ENCODE measurements around the gene SETD3.

The SETD3 gene

DNA sequence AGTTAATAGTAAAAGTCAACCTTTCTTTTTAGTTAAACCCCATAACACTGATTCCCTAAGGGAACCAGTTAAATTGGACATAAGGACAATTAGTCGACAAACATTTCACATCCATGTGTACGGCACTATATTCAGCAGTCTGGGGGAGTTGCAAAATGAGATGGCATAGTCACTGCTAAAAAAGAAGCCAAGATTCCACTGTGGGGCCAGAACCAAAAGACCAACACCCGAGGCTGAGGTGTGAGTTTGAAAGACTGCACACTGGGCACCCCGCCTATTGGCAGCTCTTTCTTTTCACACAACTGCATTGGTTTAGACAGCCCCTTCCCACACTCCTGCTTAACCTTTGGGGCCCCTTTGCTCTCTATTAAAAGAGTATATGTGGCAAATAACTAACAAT lies 16.7 kb downstream of the SETD3 start:
- Histone ChIP-seq H3K4me3 (ENCODE audit: low read depth in 1 of 2, low read length in 2 of 2) (no peak overlapping the region), H3K27me3 (ENCODE audit: control insufficient read depth in 1 of 2, insufficient read depth in 2 of 2, low read length in 2 of 2) (no peaks in the 10 kb centered on the region), H3K9ac (ENCODE audit: low read length) (no peak overlapping the region), H3K36me3 (ENCODE audit: insufficient read depth, low read length) (peaks cover 61% of the 10 kb centered on the region), H3K9me3 (ENCODE audit: low read length) (no peaks in the 10 kb centered on the region), H3K27ac (ENCODE audit: low read depth, low read length) (no peak overlapping the region), H3K4me1 (ENCODE audit: insufficient read depth, low read length) (peaks cover 12% of the 10 kb centered on the region)

DNA sequence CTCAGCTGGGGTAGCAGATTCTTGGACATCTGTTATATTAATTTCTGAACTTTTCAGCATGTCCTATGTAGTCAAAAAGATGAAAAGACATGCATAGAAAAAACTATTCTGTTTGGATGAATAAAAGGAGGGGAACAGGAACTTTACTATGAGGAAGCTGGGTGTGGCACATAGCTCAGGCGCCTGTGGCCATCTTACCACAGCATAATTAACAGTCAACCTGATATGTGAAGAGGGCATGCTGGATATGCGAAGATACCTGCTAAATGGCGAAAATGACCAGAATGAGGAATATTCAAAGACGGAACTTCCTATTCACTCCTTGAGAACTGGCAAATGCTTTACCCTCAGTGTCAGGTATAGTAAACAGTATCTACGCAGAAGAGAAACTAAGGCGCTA lies 18.4 kb downstream of the SETD3 start:
- Histone ChIP-seq H3K27me3 (ENCODE audit: control insufficient read depth in 1 of 2, insufficient read depth in 2 of 2, low read length in 2 of 2) (no peaks in the 10 kb centered on the region), H3K36me3 (ENCODE audit: insufficient read depth, low read length) (peaks cover 65% of the 10 kb centered on the region), H3K9ac (ENCODE audit: low read length) (no peak overlapping the region), H3K4me1 (ENCODE audit: insufficient read depth, low read length) (peaks cover 5% of the 10 kb centered on the region), H3K9me3 (ENCODE audit: low read length) (no peaks in the 10 kb centered on the region), H3K4me3 (ENCODE audit: low read depth in 1 of 2, low read length in 2 of 2) (no peak overlapping the region), H3K27ac (ENCODE audit: low read depth, low read length) (no peak overlapping the region)

DNA sequence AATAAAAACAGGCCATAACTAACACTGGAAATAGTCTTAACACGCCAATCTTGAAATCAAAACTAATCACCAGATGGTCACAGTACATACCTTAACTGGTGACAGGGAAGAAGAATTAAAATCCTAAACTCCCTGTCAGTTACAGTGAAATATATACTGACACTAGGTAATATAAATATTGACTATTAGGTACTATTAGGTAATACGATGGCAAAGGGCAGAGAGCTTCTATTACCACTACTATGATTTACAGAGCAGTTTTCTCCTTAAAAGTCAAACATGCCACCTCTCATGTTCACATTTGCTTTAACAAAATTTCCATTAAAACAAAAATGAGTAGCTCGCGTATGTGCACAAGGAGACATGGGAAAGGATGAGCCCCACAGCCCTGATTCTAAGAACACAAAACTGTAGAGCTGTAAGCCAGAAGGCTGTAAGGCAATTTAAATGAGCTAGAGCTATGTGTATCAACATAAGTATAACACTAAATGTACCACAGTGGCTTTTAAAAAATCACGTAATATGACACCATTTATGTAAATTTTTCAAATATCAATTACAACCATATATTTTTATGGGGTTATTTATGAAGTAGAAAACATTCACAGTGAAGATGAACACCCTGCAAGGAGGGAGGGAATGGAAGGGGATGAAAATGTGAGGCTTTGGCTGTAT lies 19.1 kb downstream of the SETD3 start:
- H3K27me3 ChIP-seq (ENCODE audit: control insufficient read depth in 1 of 2, insufficient read depth in 2 of 2, low read length in 2 of 2) = no peaks in the 10 kb centered on the region
- H3K36me3 ChIP-seq (ENCODE audit: insufficient read depth, low read length) = peaks cover 72% of the 10 kb centered on the region
- no peak overlapping the region for H3K27ac ChIP-seq (ENCODE audit: low read depth, low read length)
- H3K4me3 ChIP-seq (ENCODE audit: low read depth in 1 of 2, low read length in 2 of 2) = no peak overlapping the region
- no peak overlapping the region for H3K9ac ChIP-seq (ENCODE audit: low read length)
- H3K4me1 ChIP-seq (ENCODE audit: insufficient read depth, low read length) = no peaks in the 10 kb centered on the region
- no peaks in the 10 kb centered on the region for H3K9me3 ChIP-seq (ENCODE audit: low read length)

DNA sequence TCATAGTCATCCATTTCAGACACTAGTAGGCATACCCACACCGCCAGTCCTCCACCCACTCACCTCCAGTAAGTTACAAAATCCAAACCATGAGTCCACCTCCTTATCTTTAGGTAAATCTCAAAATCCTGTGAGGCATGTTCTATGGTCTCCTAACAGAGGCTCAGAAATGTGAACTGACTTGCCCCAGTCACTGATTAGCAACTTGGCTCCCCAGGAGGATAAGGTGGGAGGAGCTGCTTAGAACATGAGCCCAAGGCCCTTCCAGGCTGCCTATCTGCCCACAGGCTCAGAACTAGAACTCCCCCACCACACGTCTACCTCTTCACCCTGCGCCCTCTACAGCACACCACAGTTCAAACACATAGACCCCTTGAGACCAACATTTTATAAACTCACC lies 19.9 kb downstream of the SETD3 start:
- peaks cover 79% of the 10 kb centered on the region for H3K36me3 ChIP-seq (ENCODE audit: insufficient read depth, low read length)
- H3K9me3 ChIP-seq (ENCODE audit: low read length) = no peaks in the 10 kb centered on the region
- H3K27ac ChIP-seq (ENCODE audit: low read depth, low read length) = no peak overlapping the region
- H3K4me3 ChIP-seq (ENCODE audit: low read depth in 1 of 2, low read length in 2 of 2) = no peak overlapping the region
- H3K27me3 ChIP-seq (ENCODE audit: control insufficient read depth in 1 of 2, insufficient read depth in 2 of 2, low read length in 2 of 2) = no peaks in the 10 kb centered on the region
- no peaks in the 10 kb centered on the region for H3K4me1 ChIP-seq (ENCODE audit: insufficient read depth, low read length)
- no peak overlapping the region for H3K9ac ChIP-seq (ENCODE audit: low read length)

DNA sequence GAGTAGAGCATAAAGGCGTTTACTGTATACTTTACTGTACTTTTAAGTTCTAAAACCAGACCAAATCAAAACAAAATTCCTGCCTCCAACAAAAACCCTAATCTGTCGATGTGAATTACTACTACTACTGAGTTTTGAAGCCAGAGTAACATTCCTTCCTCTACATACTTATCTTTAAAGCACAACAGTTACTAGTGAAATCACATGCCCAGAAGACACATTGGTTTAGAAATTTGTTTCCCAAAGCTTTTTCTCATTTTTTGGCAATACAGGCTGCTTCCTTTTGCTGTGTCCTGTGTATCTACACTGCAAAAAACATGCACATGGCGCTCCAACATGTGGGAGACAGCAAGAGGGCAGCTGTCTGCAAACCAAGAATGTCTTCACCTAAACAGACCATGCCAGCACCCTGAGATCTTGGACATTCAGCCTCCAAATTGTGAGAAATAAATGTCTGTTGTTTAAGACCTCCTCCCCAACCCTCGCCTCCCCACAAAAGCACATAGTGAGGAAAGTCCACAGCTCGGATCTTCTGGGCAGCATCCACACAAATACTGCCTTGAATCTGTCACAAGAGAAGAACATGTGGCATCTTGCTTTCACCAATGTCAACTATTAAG lies 21.1 kb downstream of the SETD3 start:
- Histone ChIP-seq H3K4me1 (ENCODE audit: insufficient read depth, low read length) (no peaks in the 10 kb centered on the region), H3K27ac (ENCODE audit: low read depth, low read length) (no peak overlapping the region), H3K27me3 (ENCODE audit: control insufficient read depth in 1 of 2, insufficient read depth in 2 of 2, low read length in 2 of 2) (no peaks in the 10 kb centered on the region), H3K9me3 (ENCODE audit: low read length) (no peaks in the 10 kb centered on the region), H3K4me3 (ENCODE audit: low read depth in 1 of 2, low read length in 2 of 2) (no peak overlapping the region), H3K36me3 (ENCODE audit: insufficient read depth, low read length) (peaks cover 78% of the 10 kb centered on the region), H3K9ac (ENCODE audit: low read length) (no peak overlapping the region)

DNA sequence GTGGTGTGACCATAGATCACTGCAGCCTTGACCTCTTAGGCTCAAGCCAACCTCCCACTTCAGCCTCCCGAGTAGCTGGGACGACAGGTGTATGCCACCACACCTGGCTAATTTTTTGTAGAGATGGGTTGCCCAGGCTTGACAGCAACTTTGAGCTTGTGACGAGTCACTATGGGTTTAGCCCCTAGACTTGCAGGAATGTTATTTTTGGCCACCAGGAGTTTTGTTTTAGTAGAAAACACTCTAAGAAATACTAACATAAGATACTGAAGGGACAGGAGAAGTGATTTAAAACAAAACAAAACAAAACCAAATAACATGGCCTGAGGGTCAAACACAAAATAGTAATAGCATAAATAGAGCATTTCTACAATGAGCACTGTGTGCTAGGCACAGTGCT lies 26.4 kb downstream of the SETD3 start:
- Histone ChIP-seq H3K36me3 (ENCODE audit: insufficient read depth, low read length) (peaks cover 34% of the 10 kb centered on the region), H3K4me1 (ENCODE audit: insufficient read depth, low read length) (no peaks in the 10 kb centered on the region)

DNA sequence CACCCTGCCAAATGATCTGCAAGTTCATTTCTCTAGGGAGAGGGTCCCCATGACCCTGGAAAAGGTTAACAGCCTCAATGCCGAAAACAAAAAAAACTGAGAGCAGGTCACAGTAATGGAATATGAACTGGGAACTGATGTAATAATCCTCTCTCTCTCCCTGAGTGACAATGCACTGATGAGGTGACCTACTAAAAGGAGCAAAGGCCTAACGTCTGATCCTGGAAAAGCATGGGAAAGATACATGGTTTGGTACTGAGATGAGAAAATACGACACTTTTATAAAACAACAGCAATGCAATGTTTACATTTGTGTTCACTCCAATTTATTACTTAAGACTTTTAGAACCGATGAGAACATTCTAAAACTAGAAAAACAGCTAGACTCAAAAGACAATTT lies 27.7 kb downstream of the SETD3 start:
- no peaks in the 10 kb centered on the region for H3K9me3 ChIP-seq (ENCODE audit: low read length)
- H3K27ac ChIP-seq (ENCODE audit: low read depth, low read length) = no peak overlapping the region
- H3K4me1 ChIP-seq (ENCODE audit: insufficient read depth, low read length) = no peaks in the 10 kb centered on the region
- peaks cover 40% of the 10 kb centered on the region for H3K36me3 ChIP-seq (ENCODE audit: insufficient read depth, low read length)
- no peaks in the 10 kb centered on the region for H3K27me3 ChIP-seq (ENCODE audit: control insufficient read depth in 1 of 2, insufficient read depth in 2 of 2, low read length in 2 of 2)
- no peak overlapping the region for H3K9ac ChIP-seq (ENCODE audit: low read length)
- no peak overlapping the region for H3K4me3 ChIP-seq (ENCODE audit: low read depth in 1 of 2, low read length in 2 of 2)

More for the DNA sequence above, 26.4 kb downstream of the SETD3 start:
- Histone ChIP-seq H3K9me3 (ENCODE audit: low read length) (no peaks in the 10 kb centered on the region), H3K4me3 (ENCODE audit: low read depth in 1 of 2, low read length in 2 of 2) (no peak overlapping the region), H3K9ac (ENCODE audit: low read length) (no peak overlapping the region), H3K27ac (ENCODE audit: low read depth, low read length) (no peak overlapping the region), H3K27me3 (ENCODE audit: control insufficient read depth in 1 of 2, insufficient read depth in 2 of 2, low read length in 2 of 2) (no peaks in the 10 kb centered on the region)

DNA sequence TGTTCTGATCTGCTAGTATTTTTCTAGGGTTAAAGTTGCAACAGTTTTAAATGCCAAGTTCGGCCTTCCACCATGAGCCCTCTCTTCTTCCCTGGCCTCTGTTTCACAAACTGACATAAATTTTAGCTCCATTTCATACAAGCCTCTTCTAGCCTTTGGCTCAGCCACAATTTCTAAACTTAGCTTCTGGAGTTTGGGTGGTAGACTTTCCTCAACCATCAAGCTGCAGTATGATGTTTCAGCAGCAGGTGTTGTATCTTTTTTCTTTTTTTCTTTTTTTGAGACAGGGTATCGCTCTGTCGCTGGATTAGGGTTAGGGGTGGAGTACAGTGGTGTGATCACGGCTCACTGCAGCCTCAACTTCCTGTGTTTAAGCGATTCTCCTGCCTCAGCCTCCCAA lies 29.4 kb downstream of the SETD3 start:
- no peaks in the 10 kb centered on the region for H3K27me3 ChIP-seq (ENCODE audit: control insufficient read depth in 1 of 2, insufficient read depth in 2 of 2, low read length in 2 of 2)
- H3K36me3 ChIP-seq (ENCODE audit: insufficient read depth, low read length) = peaks cover 35% of the 10 kb centered on the region
- H3K4me1 ChIP-seq (ENCODE audit: insufficient read depth, low read length) = no peaks in the 10 kb centered on the region
- H3K4me3 ChIP-seq (ENCODE audit: low read depth in 1 of 2, low read length in 2 of 2) = no peak overlapping the region
- no peak overlapping the region for H3K9ac ChIP-seq (ENCODE audit: low read length)
- H3K9me3 ChIP-seq (ENCODE audit: low read length) = no peaks in the 10 kb centered on the region
- H3K27ac ChIP-seq (ENCODE audit: low read depth, low read length) = no peak overlapping the region

DNA sequence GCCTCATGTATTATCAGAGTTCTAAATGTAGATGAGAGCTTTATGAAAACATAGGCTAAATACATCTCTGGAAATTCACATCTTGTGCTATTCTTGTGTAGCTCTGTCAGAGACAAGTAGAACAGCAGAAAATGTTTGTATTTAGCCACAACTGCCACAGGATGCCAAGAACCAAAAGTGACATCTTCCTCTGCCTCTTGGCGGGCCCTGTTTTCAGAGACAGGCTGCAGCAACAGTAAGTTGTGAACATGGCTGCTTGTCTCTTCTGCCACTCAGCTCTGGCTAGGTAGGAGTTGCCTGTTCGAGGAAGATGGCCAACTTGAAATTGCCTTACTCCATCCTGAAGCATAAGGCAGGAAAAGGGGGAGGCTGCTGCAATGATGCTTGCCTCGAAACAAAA lies 30.4 kb downstream of the SETD3 start:
- no peaks in the 10 kb centered on the region for H3K4me1 ChIP-seq (ENCODE audit: insufficient read depth, low read length)
- H3K27me3 ChIP-seq (ENCODE audit: control insufficient read depth in 1 of 2, insufficient read depth in 2 of 2, low read length in 2 of 2) = no peaks in the 10 kb centered on the region
- no peak overlapping the region for H3K4me3 ChIP-seq (ENCODE audit: low read depth in 1 of 2, low read length in 2 of 2)
- no peaks in the 10 kb centered on the region for H3K9me3 ChIP-seq (ENCODE audit: low read length)
- H3K9ac ChIP-seq (ENCODE audit: low read length) = no peak overlapping the region
- no peak overlapping the region for H3K27ac ChIP-seq (ENCODE audit: low read depth, low read length)
- peaks cover 29% of the 10 kb centered on the region for H3K36me3 ChIP-seq (ENCODE audit: insufficient read depth, low read length)

DNA sequence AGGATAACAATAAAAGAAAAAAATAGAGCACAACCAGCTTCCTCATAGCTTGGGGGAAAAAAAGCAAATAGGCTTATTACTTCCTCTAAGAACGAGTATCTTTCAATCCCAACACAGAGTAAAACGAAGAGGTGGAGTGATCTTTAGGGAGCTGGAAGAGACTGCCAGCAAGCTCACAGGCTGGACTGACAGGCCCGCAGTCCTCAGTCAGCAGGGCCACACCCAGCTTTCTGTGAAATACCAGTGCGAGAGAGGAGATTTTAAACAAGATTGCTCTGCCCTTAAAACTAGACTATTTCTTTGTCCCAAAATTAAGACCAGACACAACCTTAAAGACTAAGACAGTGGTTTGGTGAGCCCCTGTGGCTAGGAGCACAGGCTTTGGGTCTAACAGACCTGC lies 32.9 kb downstream of the SETD3 start:
- Histone ChIP-seq H3K27me3 (ENCODE audit: control insufficient read depth in 1 of 2, insufficient read depth in 2 of 2, low read length in 2 of 2) (no peaks in the 10 kb centered on the region), H3K4me3 (ENCODE audit: low read depth in 1 of 2, low read length in 2 of 2) (no peak overlapping the region), H3K27ac (ENCODE audit: low read depth, low read length) (no peak overlapping the region), H3K4me1 (ENCODE audit: insufficient read depth, low read length) (no peaks in the 10 kb centered on the region), H3K9ac (ENCODE audit: low read length) (no peak overlapping the region), H3K9me3 (ENCODE audit: low read length) (no peaks in the 10 kb centered on the region), H3K36me3 (ENCODE audit: insufficient read depth, low read length) (peaks cover 21% of the 10 kb centered on the region)

DNA sequence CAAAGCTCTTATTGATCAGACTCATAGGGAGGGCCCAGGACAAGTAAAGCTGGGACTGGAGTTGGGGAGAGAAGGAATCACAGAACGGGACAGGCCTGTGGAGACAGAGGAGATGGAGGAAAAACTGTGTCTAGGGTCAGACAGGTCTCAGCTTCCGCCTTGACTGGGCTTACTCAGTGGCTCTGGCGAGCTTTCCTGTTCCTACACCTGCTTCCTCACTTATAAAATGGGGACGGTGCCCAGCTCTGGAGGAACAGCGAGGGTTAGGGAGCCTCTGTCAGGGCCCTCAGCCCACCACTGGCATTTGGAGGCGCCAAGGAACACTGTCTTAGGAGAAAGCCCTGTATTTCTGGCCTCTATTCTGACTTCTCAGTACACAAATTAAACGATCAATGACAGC lies 34.7 kb downstream of the SETD3 start:
- H3K4me1 ChIP-seq (ENCODE audit: insufficient read depth, low read length) = no peaks in the 10 kb centered on the region
- no peak overlapping the region for H3K4me3 ChIP-seq (ENCODE audit: low read depth in 1 of 2, low read length in 2 of 2)
- no peak overlapping the region for H3K9ac ChIP-seq (ENCODE audit: low read length)
- peaks cover 28% of the 10 kb centered on the region for H3K36me3 ChIP-seq (ENCODE audit: insufficient read depth, low read length)
- no peaks in the 10 kb centered on the region for H3K27me3 ChIP-seq (ENCODE audit: control insufficient read depth in 1 of 2, insufficient read depth in 2 of 2, low read length in 2 of 2)
- H3K27ac ChIP-seq (ENCODE audit: low read depth, low read length) = no peak overlapping the region
- H3K9me3 ChIP-seq (ENCODE audit: low read length) = no peaks in the 10 kb centered on the region

DNA sequence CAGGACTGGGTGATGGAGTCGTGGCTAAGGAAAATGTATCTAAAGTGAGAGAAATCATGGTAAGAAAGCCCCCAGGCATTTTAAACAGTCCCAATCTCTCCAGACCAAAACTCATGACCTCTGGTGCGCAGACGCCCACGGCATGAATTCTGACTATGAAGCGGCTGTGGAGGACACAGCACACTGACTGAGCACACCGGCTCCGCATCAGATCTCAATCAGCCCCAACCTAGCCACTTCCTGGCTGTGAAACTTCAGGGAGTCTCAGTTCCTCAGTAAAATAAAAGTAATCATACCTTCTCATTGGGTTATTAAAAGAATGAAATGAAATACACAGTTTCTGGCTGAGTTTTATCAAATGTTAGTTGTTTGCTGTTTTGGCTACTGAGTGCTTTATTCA lies 38.7 kb downstream of the SETD3 start:
- no peaks in the 10 kb centered on the region for H3K27me3 ChIP-seq (ENCODE audit: control insufficient read depth in 1 of 2, insufficient read depth in 2 of 2, low read length in 2 of 2)
- H3K9me3 ChIP-seq (ENCODE audit: low read length) = no peaks in the 10 kb centered on the region
- peaks cover 25% of the 10 kb centered on the region for H3K36me3 ChIP-seq (ENCODE audit: insufficient read depth, low read length)
- H3K4me3 ChIP-seq (ENCODE audit: low read depth in 1 of 2, low read length in 2 of 2) = no peak overlapping the region
- H3K9ac ChIP-seq (ENCODE audit: low read length) = no peak overlapping the region
- no peaks in the 10 kb centered on the region for H3K4me1 ChIP-seq (ENCODE audit: insufficient read depth, low read length)
- H3K27ac ChIP-seq (ENCODE audit: low read depth, low read length) = no peak overlapping the region

All from muscle layer of colon (tissue), 2 donors.